Adrenal gland (tissue), 12 donors: Measurements from ENCODE around the gene SLC1A7. TPM values are rescaled to one million over a fixed set of nuclear protein-coding genes. Genes with fewer than 3 reads are reported as not detected.

Source experiments
- DNase-seq, 7 donors: peaks; one replicate each; pipeline ENCODE4 v3.0.0-alpha.2; 2019 to 2020
- H3K27ac ChIP-seq, 5 donors: fragments of 200-600 bp; sonication (generic) in 4 of 5; 1 replicate in 3 of 5; 2 replicates in 2 of 5; pipeline versions ENCODE4 v1.5.1 to v1.8.0; 2016 to 2020; ENCODE audit warnings: mild to moderate bottlenecking in 1 of 5
- H3K27me3 ChIP-seq: fragments of 200-600 bp; 2 replicates; pipeline ENCODE4 v1.8.0; 2021
- H3K36me3 ChIP-seq, 2 donors: fragments of 200-600 bp; replicated peaks in 1 of 2; 1 replicate in 1 of 2; 2 replicates in 1 of 2; pipeline versions ENCODE4 v1.5.1 to v1.8.0; 2018 to 2022
- H3K4me1 ChIP-seq, 2 donors: fragments of 200-600 bp; replicated peaks in 1 of 2; 1 replicate in 1 of 2; 2 replicates in 1 of 2; pipeline versions ENCODE4 v1.5.1 to v1.8.0; 2018 to 2021
- H3K4me3 ChIP-seq, 4 donors: fragments of 200-600 bp; sonication (generic) in 3 of 4; one replicate each; pipeline ENCODE4 v1.5.1; 2016 to 2018
- H3K9me3 ChIP-seq, 3 donors: fragments of 200-600 bp; sonication (generic) in 1 of 3; replicated peaks in 1 of 3; 1 replicate in 2 of 3; 2 replicates in 1 of 3; pipeline versions ENCODE4 v1.5.1 to v1.8.0; 2016 to 2021
- POLR2A ChIP-seq, 2 donors: fragments of 450-650 bp; IDR thresholded peaks; one replicate each; pipeline ENCODE4 v1.6.1; 2017; ENCODE audit warnings: antibody characterized with exemption in 2 of 2, mild to moderate bottlenecking in 2 of 2, moderate library complexity in 1 of 2
- WGBS, 4 donors: extraction: QIAGEN DNeasy Blood & Tissue Kit in 2 of 4; methylation state at CpG; one replicate each; pipeline versions ENCODE4 v1.1.5 to v1.1.7; 2013 to 2017; 5-methylcytosine and 5-hydroxymethylcytosine counted together
- intact Hi-C, 2 donors: fragments of 100-400 bp; cut with DNase I; formaldehyde crosslinking; loops; one replicate each; pipeline versions ENCODE4 v1.14.1 to v1.15.0; 2022 to 2023
- polyA plus RNA-seq, 3 donors: library from polyadenylated mRNA; stranded (reverse); fragments of 200-250 nt in 2 of 3; fragments of 350-450 nt in 1 of 3; fragmentation: Illumina TruSeq in 1 of 3; extraction: RNeasy Lipid Tissue Mini Kit (QIAGEN cat#74804) in 1 of 3; gene quantifications; one replicate each; pipeline ENCODE4 v1.2.3, GENCODE V29; 2013 to 2014
- total RNA-seq, 9 donors: library from RNA; depleted of rRNA in 4 of 9; stranded (reverse); fragments of >200 nt in 4 of 9; fragments of 120-200 nt in 1 of 9; fragmentation: NEBNext Ultra II Directional in 1 of 9; extraction: Animal tissue kit (Norgen Biotek cat#: 25700) in 1 of 9; gene quantifications; one replicate each; pipeline versions ENCODE4 v1.1.0 to v1.2.4, GENCODE V29; 2013 to 2023
- TF ChIP-seq, protein P1 (sequence below), 6 experiments: fragments of 450-650 bp in 4 of 6; fragments of 200-600 bp in 2 of 6; sonication (generic) in 1 of 6; IDR thresholded peaks; 1 replicate in 5 of 6; 2 replicates in 1 of 6; pipeline versions ENCODE4 v1.5.1 to v1.8.0; 2016 to 2021; ENCODE audit warnings: antibody characterized with exemption in 6 of 6, mild to moderate bottlenecking in 2 of 6, moderate library complexity in 1 of 6
- donor health status: healthy with polysubstance abuse.
- donor health status: Bipolar disorder and iron deficiency.
- donor health status: DM: yes; HTN: yes; CAD: no.
- donor health status: DM: no; HTN: no; CAD: no.
- donor health status: DM: no; HTN: no; CAD: no.
- donor health status: DM: yes; HTN: yes; CAD: no.

Gene SLC1A7
- total and polyA plus RNA-seq, 12 donors: 0.05 to 1.6 (median 0.17) TPM; not detected in 7

DNA sequence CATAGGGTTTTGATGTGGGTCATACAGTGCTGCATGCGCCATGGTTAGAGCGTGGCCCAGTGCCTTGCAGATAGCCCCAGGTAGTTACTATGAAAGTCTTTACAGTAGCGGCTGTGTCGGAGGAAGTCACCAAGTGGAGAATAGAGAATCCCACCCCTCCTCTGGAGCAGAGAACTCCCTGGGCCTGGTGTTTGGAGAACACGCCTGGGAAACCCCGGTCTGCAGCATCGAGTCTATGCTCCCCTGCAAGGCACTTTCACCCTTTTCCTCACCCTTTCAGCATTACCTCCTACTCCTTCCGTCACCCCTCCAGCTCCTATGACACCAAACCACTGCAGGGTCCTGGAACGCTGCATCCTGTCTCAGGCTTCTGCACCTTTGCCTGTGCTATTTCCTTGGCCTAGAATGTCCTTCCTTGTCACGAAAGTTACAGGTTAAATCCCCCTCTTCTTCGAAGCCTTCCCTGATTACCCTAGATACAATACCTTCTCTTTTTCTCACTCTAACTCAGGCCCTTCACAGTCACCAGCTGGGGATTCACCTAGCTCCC lies 2.7 kb upstream of the SLC1A7 start:
- Histone ChIP-seq H3K9me3 (no peaks in the 10 kb centered on the region), H3K36me3 (no peaks in the 10 kb centered on the region), H3K27ac (peak overlapping the region in 1 of 5 donors; percentile 50), H3K4me3 (no peak overlapping the region), H3K27me3 (no peaks in the 10 kb centered on the region), H3K4me1 (no peaks in the 10 kb centered on the region)
- TF ChIP-seq, protein P1, sequence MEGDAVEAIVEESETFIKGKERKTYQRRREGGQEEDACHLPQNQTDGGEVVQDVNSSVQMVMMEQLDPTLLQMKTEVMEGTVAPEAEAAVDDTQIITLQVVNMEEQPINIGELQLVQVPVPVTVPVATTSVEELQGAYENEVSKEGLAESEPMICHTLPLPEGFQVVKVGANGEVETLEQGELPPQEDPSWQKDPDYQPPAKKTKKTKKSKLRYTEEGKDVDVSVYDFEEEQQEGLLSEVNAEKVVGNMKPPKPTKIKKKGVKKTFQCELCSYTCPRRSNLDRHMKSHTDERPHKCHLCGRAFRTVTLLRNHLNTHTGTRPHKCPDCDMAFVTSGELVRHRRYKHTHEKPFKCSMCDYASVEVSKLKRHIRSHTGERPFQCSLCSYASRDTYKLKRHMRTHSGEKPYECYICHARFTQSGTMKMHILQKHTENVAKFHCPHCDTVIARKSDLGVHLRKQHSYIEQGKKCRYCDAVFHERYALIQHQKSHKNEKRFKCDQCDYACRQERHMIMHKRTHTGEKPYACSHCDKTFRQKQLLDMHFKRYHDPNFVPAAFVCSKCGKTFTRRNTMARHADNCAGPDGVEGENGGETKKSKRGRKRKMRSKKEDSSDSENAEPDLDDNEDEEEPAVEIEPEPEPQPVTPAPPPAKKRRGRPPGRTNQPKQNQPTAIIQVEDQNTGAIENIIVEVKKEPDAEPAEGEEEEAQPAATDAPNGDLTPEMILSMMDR (IDR thresholded peaks at IDR 0.05): no peak
- TF ChIP-seq POLR2A (IDR thresholded peaks at IDR 0.05): no peak
- WGBS, 4 donors: 89 to 94% (median 91%) methylated on average over 11 of the region's 11 CpGs
- DNase-seq: no peak
- intact Hi-C loops: no loop called here

DNA sequence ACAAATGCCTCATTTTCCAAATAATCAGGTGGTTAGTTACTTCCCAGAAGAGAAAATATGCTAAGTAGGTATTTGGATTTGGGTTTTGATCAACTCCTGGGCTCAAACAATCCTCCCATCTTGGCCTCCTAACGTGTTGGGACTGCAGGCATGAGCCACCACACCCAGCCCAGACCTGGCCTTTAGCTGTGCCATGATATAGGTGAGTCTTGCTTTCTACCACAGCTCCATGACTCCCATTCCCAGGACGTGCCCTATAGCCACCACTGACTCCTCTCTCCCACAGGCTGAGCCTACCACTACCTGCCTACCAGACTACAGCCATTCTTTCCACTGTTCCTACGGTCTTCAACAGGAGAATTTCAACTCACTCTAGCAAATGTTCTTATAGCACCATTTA lies 1.8 kb upstream of the SLC1A7 start:
- no peaks in the 10 kb centered on the region for H3K36me3 ChIP-seq
- WGBS, 4 donors: 63 to 92% (median 73%) methylated on average over 2 to 3 of the region's 3 CpGs
- no peaks in the 10 kb centered on the region for H3K27me3 ChIP-seq
- no peaks in the 10 kb centered on the region for H3K4me1 ChIP-seq
- H3K27ac ChIP-seq: no peak overlapping the region
- H3K4me3 ChIP-seq: no peak overlapping the region
- intact Hi-C loops: no loop called here
- H3K9me3 ChIP-seq: no peaks in the 10 kb centered on the region
- no peak for DNase-seq
- no peak for TF ChIP-seq POLR2A (IDR thresholded peaks at IDR 0.05)
- TF ChIP-seq, protein P1 (IDR thresholded peaks at IDR 0.05): no peak

DNA sequence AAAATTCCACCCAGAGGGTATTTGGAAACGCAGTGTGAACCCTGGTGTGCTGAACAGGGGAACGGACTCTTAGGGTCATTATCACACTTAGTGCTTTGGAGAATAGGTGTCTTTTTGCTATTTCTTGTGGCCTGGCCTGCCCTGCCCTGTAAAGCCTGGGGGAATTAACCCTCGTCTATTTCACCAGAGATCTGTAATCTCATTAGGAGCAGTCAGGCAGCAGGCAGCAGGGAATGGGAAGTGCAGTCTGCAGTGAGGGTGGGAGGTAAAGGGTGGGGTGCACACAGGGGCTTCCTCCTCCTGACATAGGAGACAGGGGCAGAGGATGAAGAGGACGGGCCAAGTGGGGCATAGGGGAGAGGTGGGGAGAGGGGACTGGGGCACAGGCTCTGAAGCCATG lies 1.1 kb upstream of the SLC1A7 start:
- Histone ChIP-seq H3K27ac (no peak overlapping the region), H3K27me3 (no peaks in the 10 kb centered on the region), H3K4me1 (no peaks in the 10 kb centered on the region), H3K36me3 (no peaks in the 10 kb centered on the region), H3K4me3 (no peak overlapping the region), H3K9me3 (no peaks in the 10 kb centered on the region)
- no peak for DNase-seq
- intact Hi-C loops: no loop called here
- WGBS, 4 donors: 62 to 70% (median 67%) methylated on average over 3 to 4 of the region's 4 CpGs
- TF ChIP-seq POLR2A (IDR thresholded peaks at IDR 0.05): no peak
- TF ChIP-seq, protein P1 (IDR thresholded peaks at IDR 0.05): no peak

DNA sequence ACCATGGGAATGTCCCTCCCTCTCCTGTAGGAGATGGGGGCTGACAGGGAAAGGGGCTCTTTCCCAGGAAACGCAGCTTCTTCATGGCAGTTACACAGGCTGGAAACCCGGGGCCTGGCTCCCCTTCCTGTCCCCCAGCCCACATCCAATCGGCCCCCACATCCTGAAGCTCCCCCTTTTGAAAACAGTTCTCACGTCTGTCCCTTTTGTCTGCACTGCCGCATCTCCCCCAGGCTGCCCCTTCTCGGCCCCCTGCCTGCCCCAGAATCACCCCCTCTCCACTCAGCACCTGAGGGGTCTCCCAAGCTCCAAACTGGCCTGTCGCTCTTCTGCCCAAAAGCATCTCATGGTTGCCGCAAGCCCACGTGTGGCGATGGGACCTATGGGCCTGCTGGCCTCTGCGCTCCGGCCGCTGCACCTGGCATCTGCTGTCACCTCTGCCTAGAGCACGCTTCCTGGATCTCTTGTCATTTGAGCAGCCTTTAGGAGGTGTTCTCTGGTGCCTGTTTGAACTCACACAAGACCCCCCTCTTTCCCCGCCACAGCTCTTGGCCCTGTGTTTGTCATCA lies 867 bp downstream of the SLC1A7 start:
- H3K9me3 ChIP-seq: no peaks in the 10 kb centered on the region
- TF ChIP-seq, protein P1 (IDR thresholded peaks at IDR 0.05): no peak
- TF ChIP-seq POLR2A (IDR thresholded peaks at IDR 0.05): no peak
- no peaks in the 10 kb centered on the region for H3K36me3 ChIP-seq
- intact Hi-C loops: no loop called here
- H3K4me3 ChIP-seq: no peak overlapping the region
- peak in 1 of 7 donors; percentile 6 for DNase-seq
- WGBS, 4 donors: 76 to 87% (median 81%) methylated on average over 8 to 15 of the region's 15 CpGs
- H3K27me3 ChIP-seq: no peaks in the 10 kb centered on the region
- H3K4me1 ChIP-seq: no peaks in the 10 kb centered on the region
- no peak overlapping the region for H3K27ac ChIP-seq
